ENCODE data around the gene DDX31. TPM values are rescaled to one million over a fixed set of nuclear protein-coding genes. Genes with fewer than 3 reads are reported as not detected.
A peak's percentile ranks its signal among the peaks of the same experiment; 100 is the strongest.

The DDX31 gene
- total and polyA plus RNA-seq, 9 of the 15 experiments (the other 6 are each of a cell fraction or from before 2014, with no cell fraction given), result 11.9 to 24.6 (median 22.2) TPM

GRCh38 chr9:132545578-132545977 lies 124.2 kb downstream of the DDX31 start:
- no peak for DNase-seq (ENCODE audit: extremely low read depth in 1 of 4, low spot score in 3 of 4)
- 20% methylated on average over 9 of the region's 9 CpGs for WGBS (ENCODE audit: insufficient coverage, low coverage, missing lambda C conversion rate)
- TF ChIP-seq RBM25 (IDR thresholded peaks at IDR 0.05; ENCODE audit: low read depth, low read length, severe bottlenecking), result peak; percentile 67
- no peak for TF ChIP-seq CBX3 (IDR thresholded peaks at IDR 0.05; ENCODE audit: borderline replicate concordance in 1 of 2, low read length in 2 of 2)
- TF ChIP-seq GTF2F1 (IDR thresholded peaks at IDR 0.05; ENCODE audit: low read depth, low read length), result no peak
- Histone ChIP-seq H2AFZ (ENCODE audit: low read depth, low read length) (no peak overlapping the region), H3K4me3 (no peak overlapping the region), H3K9ac (ENCODE audit: insufficient read depth in 1 of 2, low read depth in 2 of 2, low read length in 2 of 2) (no peak overlapping the region), H3K79me2 (ENCODE audit: control insufficient read depth, insufficient read depth, low read length) (no peaks in the 10 kb centered on the region), H3K4me1 (replicated peaks in 1 of 2; ENCODE audit: control insufficient read depth in 2 of 2, insufficient read depth in 2 of 2, low read length in 2 of 2) (peaks cover 0 to 17% of the 10 kb centered on the region in 2 experiments; a peak in 2 of 5 replicates), H3K27ac (ENCODE audit: extremely low read depth, low read depth, low read length) (no peak overlapping the region), H3K9me1 (ENCODE audit: control insufficient read depth, insufficient read depth, low read length) (no peaks in the 10 kb centered on the region), H4K20me1 (replicated peaks; ENCODE audit: control insufficient read depth, insufficient read depth, low read length) (peaks cover 25% of the 10 kb centered on the region), H3K9me3 (replicated peaks; ENCODE audit: control insufficient read depth, insufficient read depth, low read depth, low read length) (no peaks in the 10 kb centered on the region), H3K36me3 (ENCODE audit: control insufficient read depth, insufficient read depth, low read length) (no peaks in the 10 kb centered on the region), H3K27me3 (ENCODE audit: control insufficient read depth in 2 of 2, insufficient read depth in 2 of 2, low read length in 2 of 2) (peaks cover 42 to 80% of the 10 kb centered on the region in 2 experiments), H3K4me2 (ENCODE audit: insufficient read depth, low read length) (no peak overlapping the region)
- in situ Hi-C loops (cut with MboI) (no loop called here), intact Hi-C loops (cut with micrococcal nuclease) (no loop called here)
- ChIA-PET CTCF (ENCODE audit: low intra/inter-chr PET ratio) (no interaction called here), POLR2A (interaction anchor here (0.7 kb wide), 1 partner anchor 200 kb away, joined by 3 read pairs; no protein-coding TSS in a partner anchor)
- no peak for ATAC-seq
- no peak for FAIRE-seq
- BruUV-seq (replicated peaks), result no TSS peak

GRCh38 chr9:132543960-132544359 lies 125.8 kb downstream of the DDX31 start:
- Histone ChIP-seq H4K20me1 (replicated peaks; ENCODE audit: control insufficient read depth, insufficient read depth, low read length) (peaks cover 21% of the 10 kb centered on the region), H3K79me2 (ENCODE audit: control insufficient read depth, insufficient read depth, low read length) (no peaks in the 10 kb centered on the region), H2AFZ (ENCODE audit: low read depth, low read length) (no peak overlapping the region), H3K4me3 (no peak overlapping the region), H3K9me3 (replicated peaks; ENCODE audit: control insufficient read depth, insufficient read depth, low read depth, low read length) (no peaks in the 10 kb centered on the region), H3K27me3 (ENCODE audit: control insufficient read depth in 2 of 2, insufficient read depth in 2 of 2, low read length in 2 of 2) (peaks cover 44 to 88% of the 10 kb centered on the region in 2 experiments), H3K36me3 (ENCODE audit: control insufficient read depth, insufficient read depth, low read length) (no peaks in the 10 kb centered on the region), H3K4me1 (replicated peaks in 1 of 2; ENCODE audit: control insufficient read depth in 2 of 2, insufficient read depth in 2 of 2, low read length in 2 of 2) (peaks cover 0 to 17% of the 10 kb centered on the region in 2 experiments; a peak in 2 of 5 replicates), H3K27ac (ENCODE audit: extremely low read depth, low read depth, low read length) (no peak overlapping the region), H3K9ac (ENCODE audit: insufficient read depth in 1 of 2, low read depth in 2 of 2, low read length in 2 of 2) (no peak overlapping the region), H3K9me1 (ENCODE audit: control insufficient read depth, insufficient read depth, low read length) (no peaks in the 10 kb centered on the region), H3K4me2 (ENCODE audit: insufficient read depth, low read length) (no peak overlapping the region)
- FAIRE-seq, result no peak
- no peak for DNase-seq (ENCODE audit: extremely low read depth in 1 of 4, low spot score in 3 of 4)
- ChIA-PET POLR2A (no interaction called here), CTCF (ENCODE audit: low intra/inter-chr PET ratio) (no interaction called here)
- ATAC-seq, result peak; percentile 35
- intact Hi-C loops (cut with micrococcal nuclease) (no loop called here), in situ Hi-C loops (cut with MboI) (no loop called here)
- BruUV-seq (replicated peaks), result no TSS peak
- 5% methylated on average over 21 of the region's 21 CpGs for WGBS (ENCODE audit: insufficient coverage, low coverage, missing lambda C conversion rate)
- TF ChIP-seq ZNF12 (CRISPR knock-in tag; IDR thresholded peaks at IDR 0.05) (no peak), HSF4 (CRISPR knock-in tag; IDR thresholded peaks at IDR 0.05; ENCODE audit: borderline replicate concordance) (no peak), ELK1 (CRISPR knock-in tag; IDR thresholded peaks at IDR 0.05) (no peak), TARDBP (IDR thresholded peaks at IDR 0.05) (no peak), PHF20 (IDR thresholded peaks at IDR 0.05; ENCODE audit: partially characterized antibody) (no peak), TBP (optimal IDR thresholded peaks at IDR 0.05; ENCODE audit: low read depth, low read length) (no peak), ZFP91 (CRISPR knock-in tag; IDR thresholded peaks at IDR 0.05) (no peak), ZKSCAN3 (CRISPR knock-in tag; IDR thresholded peaks at IDR 0.05) (no peak), POLR2A (conservative IDR thresholded peaks at IDR 0.05) (no peak), ZNF551 (CRISPR knock-in tag; IDR thresholded peaks at IDR 0.05) (no peak), ATF4 (CRISPR knock-in tag; IDR thresholded peaks at IDR 0.05) (no peak), XRCC4 (IDR thresholded peaks at IDR 0.05; ENCODE audit: extremely low read depth, insufficient read depth, insufficient read length) (no peak)
